Neutrophil (primary cell): ENCODE data around the gene RNF220.

Source experiments
- H3K27ac ChIP-seq: fragments of 200-600 bp; sonication (generic); 2 replicates; pipeline ENCODE4 v1.5.1; 2016; ENCODE audit warnings: mild to moderate bottlenecking, moderate library complexity
- H3K27me3 ChIP-seq: fragments of 200-600 bp; sonication (generic); 2 replicates; pipeline ENCODE4 v1.6.0; 2016; ENCODE audit warnings: mild to moderate bottlenecking
- H3K36me3 ChIP-seq: fragments of 200-600 bp; sonication (generic); 2 replicates; pipeline ENCODE4 v1.5.1; 2017
- H3K4me1 ChIP-seq, 2 experiments: fragments of 200-600 bp in 1 of 2; sonication (generic) in 1 of 2; 1 replicate in 1 of 2; 2 replicates in 1 of 2; pipeline versions ENCODE4 v1.5.1 to v1.6.1; 2013 to 2016; ENCODE audit warnings: low read depth in 1 of 2, low read length in 1 of 2, mild to moderate bottlenecking in 1 of 2, moderate library complexity in 1 of 2; ENCODE audit not compliant: control insufficient read depth in 1 of 2, insufficient read depth in 1 of 2
- H3K4me3 ChIP-seq, 2 experiments: fragments of 200-600 bp in 1 of 2; sonication (generic) in 1 of 2; 1 replicate in 1 of 2; 2 replicates in 1 of 2; pipeline ENCODE4 v1.5.1; 2013 to 2016; ENCODE audit warnings: low read depth in 1 of 2, low read length in 1 of 2, mild to moderate bottlenecking in 1 of 2, moderate library complexity in 1 of 2
- H3K9me3 ChIP-seq: fragments of 200-600 bp; sonication (generic); 2 replicates; pipeline ENCODE4 v1.5.1; 2016
- CTCF ChIP-seq: fragments of 200-600 bp; sonication (generic); IDR thresholded peaks from 2 replicates; pipeline ENCODE4 v1.5.1; 2016; ENCODE audit warnings: antibody characterized with exemption

RNF220 gene

GRCh38 chr1:44621841-44622286 lies 216.8 kb downstream of the RNF220 start:
- Histone ChIP-seq H3K9me3 (no peaks in the 10 kb centered on the region), H3K4me3 (no peak overlapping the region), H3K27me3 (no peaks in the 10 kb centered on the region), H3K4me1 (no peaks in the 10 kb centered on the region), H3K27ac (no peak overlapping the region), H3K36me3 (no peaks in the 10 kb centered on the region)
- TF ChIP-seq CTCF: no peak

GRCh38 chr1:44624268-44624901 lies 219.3 kb downstream of the RNF220 start:
- Histone ChIP-seq H3K27me3 (no peaks in the 10 kb centered on the region), H3K36me3 (no peaks in the 10 kb centered on the region), H3K9me3 (no peaks in the 10 kb centered on the region), H3K27ac (no peak overlapping the region), H3K4me3 (no peak overlapping the region), H3K4me1 (no peaks in the 10 kb centered on the region)
- no peak for TF ChIP-seq CTCF

- H3K36me3 ChIP-seq: no peaks in the 10 kb centered on the region
- H3K27ac ChIP-seq: no peak overlapping the region
- H3K4me3 ChIP-seq: no peak overlapping the region
- no peaks in the 10 kb centered on the region for H3K9me3 ChIP-seq
- H3K27me3 ChIP-seq: no peaks in the 10 kb centered on the region
- no peaks in the 10 kb centered on the region for H3K4me1 ChIP-seq
- TF ChIP-seq CTCF: no peak
Measured at GRCh38 chr1:44625348-44625747, 220.3 kb downstream of the RNF220 start.

- Histone ChIP-seq H3K36me3 (no peaks in the 10 kb centered on the region), H3K4me1 (peaks cover 22 to 26% of the 10 kb centered on the region in 2 experiments), H3K27me3 (no peaks in the 10 kb centered on the region), H3K4me3 (no peak overlapping the region), H3K9me3 (no peaks in the 10 kb centered on the region), H3K27ac (no peak overlapping the region)
- TF ChIP-seq CTCF: no peak
Measured at GRCh38 chr1:44628962-44629756, 224.1 kb downstream of the RNF220 start.

GRCh38 chr1:44630116-44630515 lies 225.1 kb downstream of the RNF220 start:
- Histone ChIP-seq H3K4me3 (no peak overlapping the region), H3K27ac (no peak overlapping the region), H3K36me3 (peaks cover 6% of the 10 kb centered on the region), H3K27me3 (no peaks in the 10 kb centered on the region), H3K9me3 (no peaks in the 10 kb centered on the region), H3K4me1 (peaks cover 22 to 26% of the 10 kb centered on the region in 2 experiments)
- no peak for TF ChIP-seq CTCF
